BLaER1 treated with 17β-estradiol and CSF1 and Interleukin-3, amounts not matched to agents 10 nM and 100 nM (cell line): ENCODE results near the gene TLX1.

Experiments
- H3K27ac ChIP-seq, 11 experiments: shearing (Covaris generic); formaldehyde crosslinking; 2 replicates each; pipeline ENCODE4 v1.8.1; 2022
- H3K27me3 ChIP-seq, 11 experiments: shearing (Covaris generic); formaldehyde crosslinking; 2 replicates each; pipeline ENCODE4 v1.8.1; 2022
- H3K36me3 ChIP-seq, 11 experiments: shearing (Covaris generic); formaldehyde crosslinking; 2 replicates each; pipeline ENCODE4 v1.8.1; 2022
- H3K4me1 ChIP-seq, 10 experiments: shearing (Covaris generic); formaldehyde crosslinking; 2 replicates each; pipeline ENCODE4 v1.8.1; 2022
- H3K4me2 ChIP-seq, 11 experiments: shearing (Covaris generic); formaldehyde crosslinking; 2 replicates each; pipeline ENCODE4 v1.8.1; 2022
- H3K4me3 ChIP-seq, 10 experiments: shearing (Covaris generic); formaldehyde crosslinking; 2 replicates each; pipeline ENCODE4 v1.8.1; 2022
- H3K9ac ChIP-seq, 11 experiments: shearing (Covaris generic); formaldehyde crosslinking; 2 replicates each; pipeline ENCODE4 v1.8.1; 2022
- H3K9me3 ChIP-seq, 11 experiments: shearing (Covaris generic); formaldehyde crosslinking; replicated peaks in 1 of 11; 2 replicates each; pipeline ENCODE4 v1.8.1; 2022
- H4K20me1 ChIP-seq, 11 experiments: shearing (Covaris generic); formaldehyde crosslinking; 2 replicates each; pipeline ENCODE4 v1.8.1; 2022
- Cebpa-rat ChIP-seq, 11 experiments: shearing (Covaris generic); IDR thresholded peaks; 2 replicates each; pipeline ENCODE4 v1.8.1; 2022

The TLX1 gene

DNA sequence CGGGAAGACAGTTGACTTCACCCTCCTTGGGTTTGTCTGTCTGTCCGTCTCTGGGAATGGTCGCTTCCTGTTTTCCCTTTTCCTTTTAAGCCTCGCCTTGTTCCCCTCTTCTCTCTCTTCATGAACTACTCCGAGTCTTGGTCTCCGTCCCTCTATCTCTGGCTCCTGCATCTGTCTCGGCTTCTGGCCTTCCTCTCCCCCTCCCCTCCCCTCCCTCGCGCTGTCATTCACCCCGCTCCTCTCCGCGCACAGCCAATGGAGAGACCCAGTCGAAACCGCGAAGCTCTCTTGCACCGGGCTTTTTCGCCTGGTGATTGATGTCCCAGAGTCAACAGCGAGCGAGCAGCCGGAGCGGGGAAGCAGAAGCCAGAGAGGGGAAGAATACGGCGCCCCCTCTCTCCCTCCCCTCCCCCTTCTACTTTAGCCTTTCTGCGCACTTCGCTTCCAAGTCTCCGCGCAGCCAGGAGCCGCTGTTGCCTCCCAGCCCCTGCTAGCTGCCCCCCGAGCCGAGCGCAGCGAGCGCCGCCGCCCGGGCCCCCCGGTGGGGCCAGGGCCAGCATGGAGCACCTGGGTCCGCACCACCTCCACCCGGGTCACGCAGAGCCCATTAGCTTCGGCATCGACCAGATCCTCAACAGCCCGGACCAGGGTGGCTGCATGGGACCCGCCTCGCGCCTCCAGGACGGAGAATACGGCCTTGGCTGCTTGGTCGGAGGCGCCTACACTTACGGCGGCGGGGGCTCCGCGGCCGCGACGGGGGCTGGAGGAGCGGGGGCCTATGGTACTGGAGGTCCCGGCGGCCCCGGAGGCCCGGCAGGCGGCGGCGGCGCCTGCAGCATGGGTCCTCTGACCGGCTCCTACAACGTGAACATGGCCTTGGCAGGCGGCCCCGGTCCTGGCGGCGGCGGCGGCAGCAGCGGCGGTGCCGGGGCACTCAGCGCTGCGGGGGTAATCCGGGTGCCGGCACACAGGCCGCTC, at the start of gene TLX1:
Gene TLX1 (plus strand): TSS at position 317 of the 978 bp plus-strand sequence. CDS start 242 bp downstream, at position 559.
- Histone ChIP-seq H3K27ac (no peak within 1 kb of the TSS), H3K4me2 (peak within 1 kb of the TSS in 9 of 11 experiments; percentile 2 to 68 (median 43); a peak in 13 of 22 replicates), H3K9me3 (peaks cover 0 to 19% (median 11%) of the 10 kb centered on the region in 11 experiments; a peak in 8 of 22 replicates), H3K9ac (no peak within 1 kb of the TSS), H3K36me3 (no peaks in the 10 kb centered on the region), H4K20me1 (peaks cover 0 to 79% (median 61%) of the 10 kb centered on the region in 11 experiments; a peak in 18 of 22 replicates), H3K27me3 (peaks cover 100% of the 10 kb centered on the region in 11 experiments), H3K4me3 (peak within 1 kb of the TSS in 3 of 10 experiments; percentile 24 to 29 (median 26); a peak in 3 of 20 replicates), H3K4me1 (peaks cover 0 to 40% (median 23%) of the 10 kb centered on the region in 10 experiments; a peak in 18 of 20 replicates)
- TF ChIP-seq Cebpa-rat (IDR thresholded peaks at IDR 0.05), result no peak

- Histone ChIP-seq H4K20me1 (peaks cover 0 to 3% (median 0%) of the 10 kb centered on the region in 11 experiments; a peak in 5 of 22 replicates), H3K4me2 (no peak overlapping the region), H3K4me3 (no peak overlapping the region), H3K9me3 (no peaks in the 10 kb centered on the region), H3K27ac (no peak overlapping the region), H3K9ac (no peak overlapping the region), H3K27me3 (peaks cover 14 to 77% (median 61%) of the 10 kb centered on the region in 11 experiments; a peak in 20 of 22 replicates), H3K36me3 (no peaks in the 10 kb centered on the region), H3K4me1 (no peaks in the 10 kb centered on the region)
- TF ChIP-seq Cebpa-rat (IDR thresholded peaks at IDR 0.05), result no peak
Measured at GRCh38 chr10:101085846-101086245, 45.3 kb upstream of the TLX1 start.

- H3K4me1 ChIP-seq, result no peaks in the 10 kb centered on the region
- TF ChIP-seq Cebpa-rat (IDR thresholded peaks at IDR 0.05), result no peak
- peaks cover 0 to 3% (median 0%) of the 10 kb centered on the region in 11 experiments; a peak in 4 of 22 replicates for H4K20me1 ChIP-seq
- no peak overlapping the region for H3K4me2 ChIP-seq
- no peak overlapping the region for H3K27ac ChIP-seq
- H3K4me3 ChIP-seq, result no peak overlapping the region
- no peaks in the 10 kb centered on the region for H3K36me3 ChIP-seq
- H3K9ac ChIP-seq, result no peak overlapping the region
- no peaks in the 10 kb centered on the region for H3K9me3 ChIP-seq
- peaks cover 22 to 81% (median 63%) of the 10 kb centered on the region in 11 experiments; a peak in 20 of 22 replicates for H3K27me3 ChIP-seq
Measured at GRCh38 chr10:101087376-101087775, 43.7 kb upstream of the TLX1 start.

DNA sequence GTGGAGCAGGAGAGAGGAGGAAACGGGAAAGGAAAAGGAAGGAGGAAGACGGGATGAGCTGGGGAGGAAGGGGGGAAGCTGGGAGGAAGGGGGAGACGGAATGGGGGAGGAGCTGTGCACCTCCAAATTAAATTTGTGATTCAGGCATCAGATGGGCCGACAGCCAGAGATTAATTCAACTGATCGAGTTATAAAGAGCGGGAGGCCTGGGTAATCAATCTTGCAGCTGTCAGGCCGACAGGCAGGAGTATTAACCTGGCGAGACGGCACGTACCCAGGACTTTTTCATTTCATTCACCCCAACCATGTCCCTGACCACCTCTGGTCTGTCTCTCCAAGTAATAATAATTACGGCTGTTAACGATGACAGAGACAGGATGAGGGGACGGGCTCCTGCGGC, 43.1 kb upstream of the TLX1 start:
- no peak overlapping the region for H3K4me3 ChIP-seq
- no peaks in the 10 kb centered on the region for H3K9me3 ChIP-seq
- peaks cover 26 to 81% (median 64%) of the 10 kb centered on the region in 11 experiments; a peak in 21 of 22 replicates for H3K27me3 ChIP-seq
- no peak overlapping the region for H3K27ac ChIP-seq
- no peak overlapping the region for H3K4me2 ChIP-seq
- H3K4me1 ChIP-seq, result no peaks in the 10 kb centered on the region
- TF ChIP-seq Cebpa-rat (IDR thresholded peaks at IDR 0.05), result no peak
- H3K36me3 ChIP-seq, result no peaks in the 10 kb centered on the region
- peaks cover 0 to 3% (median 0%) of the 10 kb centered on the region in 11 experiments; a peak in 5 of 22 replicates for H4K20me1 ChIP-seq
- H3K9ac ChIP-seq, result no peak overlapping the region

DNA sequence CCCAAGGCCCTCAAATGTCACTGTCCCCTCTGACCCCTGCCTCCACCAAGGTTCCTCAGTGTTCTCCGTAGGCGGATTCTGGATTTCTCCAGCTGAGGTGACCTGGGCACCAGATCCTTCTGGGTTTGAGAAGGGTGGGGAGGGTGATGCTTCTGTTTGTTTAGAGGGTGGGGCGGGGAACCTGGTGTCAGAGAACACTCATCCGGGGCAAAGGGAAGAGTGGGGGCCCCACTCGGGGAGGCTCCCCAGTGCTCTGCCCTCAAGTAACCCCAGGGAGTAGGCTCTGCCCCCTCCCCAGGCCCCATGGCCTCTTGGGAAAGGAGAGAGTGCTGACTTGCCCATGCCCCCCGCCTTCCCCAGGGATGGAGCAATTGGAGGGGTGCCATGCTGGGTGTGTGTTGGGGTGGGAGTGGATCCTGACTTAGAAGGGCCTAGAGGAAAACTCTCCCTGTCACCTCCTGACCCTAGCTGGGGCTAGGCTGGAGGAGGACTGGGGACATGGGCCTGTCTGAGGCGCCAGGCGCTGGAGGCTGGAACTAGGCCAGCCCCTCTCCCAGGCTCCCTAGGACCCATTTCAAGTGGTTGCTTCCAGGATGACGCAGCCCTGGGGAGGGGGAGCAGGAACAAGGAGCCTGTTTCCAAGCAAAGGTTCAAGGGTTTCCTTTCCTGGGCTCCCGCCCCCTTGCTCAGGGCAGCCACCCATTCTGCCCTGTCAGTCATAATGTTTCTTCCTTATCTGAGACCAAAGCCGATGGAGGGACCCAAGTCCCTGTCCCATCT, 41.4 kb upstream of the TLX1 start:
- Histone ChIP-seq H3K27ac (no peak overlapping the region), H3K9ac (no peak overlapping the region), H4K20me1 (peaks cover 0 to 16% (median 0%) of the 10 kb centered on the region in 11 experiments; a peak in 5 of 22 replicates), H3K27me3 (peaks cover 20 to 81% (median 69%) of the 10 kb centered on the region in 11 experiments), H3K4me3 (no peak overlapping the region), H3K9me3 (no peaks in the 10 kb centered on the region), H3K4me1 (no peaks in the 10 kb centered on the region), H3K4me2 (no peak overlapping the region), H3K36me3 (no peaks in the 10 kb centered on the region)
- no peak for TF ChIP-seq Cebpa-rat (IDR thresholded peaks at IDR 0.05)

DNA sequence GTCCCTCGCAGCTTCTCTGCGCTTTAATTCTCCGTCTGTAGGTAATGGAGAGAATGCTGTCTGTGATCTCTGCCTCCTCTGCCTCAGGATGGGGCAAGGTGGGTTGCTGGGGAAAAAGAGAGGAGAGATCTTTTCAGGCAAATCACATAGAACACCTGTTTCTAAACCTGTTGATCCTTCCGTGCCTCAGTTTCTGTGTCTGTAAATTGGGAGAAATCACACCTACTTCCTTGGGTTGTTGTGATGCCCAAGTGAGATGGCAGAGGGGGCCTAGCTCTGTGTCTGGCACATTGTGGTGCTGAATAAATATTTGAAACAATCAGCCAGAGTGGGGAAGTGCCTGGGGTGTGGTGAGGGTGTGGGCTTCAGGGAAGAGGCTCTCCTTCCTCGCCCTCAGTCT, 40.5 kb upstream of the TLX1 start:
- Histone ChIP-seq H3K9ac (no peak overlapping the region), H3K4me2 (no peak overlapping the region), H3K9me3 (no peaks in the 10 kb centered on the region), H3K27ac (no peak overlapping the region), H4K20me1 (peaks cover 0 to 16% (median 0%) of the 10 kb centered on the region in 11 experiments; a peak in 5 of 22 replicates), H3K4me1 (peaks cover 0 to 3% (median under 1%) of the 10 kb centered on the region in 10 experiments; a peak in 3 of 20 replicates), H3K4me3 (no peak overlapping the region), H3K27me3 (peaks cover 20 to 79% (median 69%) of the 10 kb centered on the region in 11 experiments; a peak in 20 of 22 replicates), H3K36me3 (no peaks in the 10 kb centered on the region)
- TF ChIP-seq Cebpa-rat (IDR thresholded peaks at IDR 0.05), result no peak

- no peaks in the 10 kb centered on the region for H3K9me3 ChIP-seq
- no peak overlapping the region for H3K4me3 ChIP-seq
- no peak overlapping the region for H3K9ac ChIP-seq
- H3K36me3 ChIP-seq, result no peaks in the 10 kb centered on the region
- H3K27me3 ChIP-seq, result peaks cover 20 to 71% (median 62%) of the 10 kb centered on the region in 11 experiments; a peak in 20 of 22 replicates
- peaks cover 0 to 9% (median 3%) of the 10 kb centered on the region in 10 experiments; a peak in 5 of 20 replicates for H3K4me1 ChIP-seq
- no peak overlapping the region for H3K27ac ChIP-seq
- TF ChIP-seq Cebpa-rat (IDR thresholded peaks at IDR 0.05), result no peak
- peaks cover 0 to 24% (median 0%) of the 10 kb centered on the region in 11 experiments; a peak in 7 of 22 replicates for H4K20me1 ChIP-seq
- H3K4me2 ChIP-seq, result no peak overlapping the region
Measured at GRCh38 chr10:101091546-101092290, 39.4 kb upstream of the TLX1 start.

- no peak for TF ChIP-seq Cebpa-rat (IDR thresholded peaks at IDR 0.05)
Measured at GRCh38 chr10:101092881-101093354, 38.2 kb upstream of the TLX1 start.

More at GRCh38 chr10:101092881-101093354, 38.2 kb upstream of the TLX1 start:
- no peak overlapping the region for H3K4me3 ChIP-seq
- H3K4me2 ChIP-seq, result no peak overlapping the region
- H3K4me1 ChIP-seq, result peaks cover 0 to 9% (median 3%) of the 10 kb centered on the region in 10 experiments; a peak in 5 of 20 replicates
- H3K9me3 ChIP-seq, result no peaks in the 10 kb centered on the region
- H3K9ac ChIP-seq, result no peak overlapping the region
- H3K27ac ChIP-seq, result no peak overlapping the region
- peaks cover 22 to 60% (median 54%) of the 10 kb centered on the region in 11 experiments; a peak in 20 of 22 replicates for H3K27me3 ChIP-seq
- no peaks in the 10 kb centered on the region for H3K36me3 ChIP-seq
- H4K20me1 ChIP-seq, result peaks cover 0 to 24% (median 0%) of the 10 kb centered on the region in 11 experiments; a peak in 6 of 22 replicates
